ENCODE data around the gene NPRL2. TPM values are rescaled to one million over a fixed set of nuclear protein-coding genes. Genes with fewer than 3 reads are reported as not detected.

The NPRL2 gene
- 9.4 and 19.7 TPM in 2 replicates for total RNA-seq (ENCODE audit: low replicate concordance)

DNA sequence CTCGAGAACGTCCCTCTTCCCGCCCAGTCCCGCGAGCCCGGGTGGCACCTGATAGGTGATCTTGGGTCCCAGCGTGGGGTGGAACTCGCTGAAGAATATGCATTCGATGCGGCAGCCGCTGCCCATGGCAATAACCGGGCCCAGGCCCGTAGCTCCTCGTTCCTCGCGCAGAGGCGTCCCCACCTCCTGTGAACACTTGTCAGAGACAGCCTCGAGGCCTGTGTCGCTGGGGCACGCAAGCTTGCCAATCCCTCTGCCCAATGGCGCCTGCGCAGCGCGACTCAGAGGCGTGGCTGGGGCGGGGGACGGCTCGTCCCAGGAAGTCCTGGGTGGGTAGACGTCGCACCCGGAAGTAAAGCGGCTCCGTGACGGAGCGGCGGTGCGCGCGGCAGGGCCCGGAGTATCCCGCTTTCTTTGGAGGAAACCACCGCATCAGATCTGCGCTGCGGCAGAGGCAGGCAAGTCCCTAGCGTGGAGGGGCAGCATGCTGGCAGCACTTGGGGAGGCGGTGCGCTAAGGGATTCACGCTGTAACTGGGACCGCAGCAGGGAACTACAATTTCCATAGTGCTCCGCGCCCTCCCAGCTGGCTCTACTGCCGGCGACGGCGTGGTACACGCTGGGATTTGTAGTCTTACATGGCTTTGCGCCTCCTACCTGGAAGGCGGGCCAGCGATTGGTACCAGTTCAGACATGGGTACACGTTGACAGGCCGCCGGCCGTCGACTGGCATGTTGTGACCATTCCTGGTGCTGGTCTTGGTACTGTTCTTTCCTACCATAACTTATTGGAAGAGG, at the start of gene NPRL2, which contains the start of gene CYB561D2:
NPRL2 (minus strand) TSS at position 249 of the 796 bp plus-strand sequence; CDS start at position 126, 123 bp downstream.
CYB561D2 (plus strand) TSS at position 336 of the 796 bp plus-strand sequence. CDS start 572 bp downstream, outside the sequence.
- DNase-seq (ENCODE audit: low read depth): peak; percentile 87
- no peak for TF ChIP-seq CTCF (IDR thresholded peaks at IDR 0.05; ENCODE audit: insufficient read depth, low read length)
- peak within 1 kb of the TSS; percentile 98 for H3K4me3 ChIP-seq (ENCODE audit: low read depth, low read length)

DNA sequence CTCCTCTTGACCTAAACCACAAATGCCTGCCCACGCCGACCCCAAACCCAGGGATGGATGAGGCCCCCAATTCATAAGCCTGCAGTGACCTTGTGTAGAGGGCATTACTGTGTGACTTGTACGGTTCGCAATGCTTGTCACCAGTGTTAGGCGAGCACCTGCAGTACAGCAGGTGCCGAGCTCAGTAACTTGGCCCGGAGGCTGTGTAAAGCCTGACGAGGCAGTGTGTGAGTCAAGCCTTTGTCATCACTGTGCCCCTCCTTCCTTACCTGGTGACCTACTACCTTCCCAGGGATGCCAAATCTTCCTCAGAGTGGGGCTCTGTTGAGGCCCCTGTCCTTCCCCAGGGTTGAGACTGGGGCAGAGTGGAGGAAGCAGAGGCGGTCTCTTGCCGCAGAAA, 45.9 kb upstream of the NPRL2 start:
- H3K4me3 ChIP-seq (ENCODE audit: low read depth, low read length): no peak overlapping the region
- no peak for TF ChIP-seq CTCF (IDR thresholded peaks at IDR 0.05; ENCODE audit: insufficient read depth, low read length)
- DNase-seq (ENCODE audit: low read depth): no peak

DNA sequence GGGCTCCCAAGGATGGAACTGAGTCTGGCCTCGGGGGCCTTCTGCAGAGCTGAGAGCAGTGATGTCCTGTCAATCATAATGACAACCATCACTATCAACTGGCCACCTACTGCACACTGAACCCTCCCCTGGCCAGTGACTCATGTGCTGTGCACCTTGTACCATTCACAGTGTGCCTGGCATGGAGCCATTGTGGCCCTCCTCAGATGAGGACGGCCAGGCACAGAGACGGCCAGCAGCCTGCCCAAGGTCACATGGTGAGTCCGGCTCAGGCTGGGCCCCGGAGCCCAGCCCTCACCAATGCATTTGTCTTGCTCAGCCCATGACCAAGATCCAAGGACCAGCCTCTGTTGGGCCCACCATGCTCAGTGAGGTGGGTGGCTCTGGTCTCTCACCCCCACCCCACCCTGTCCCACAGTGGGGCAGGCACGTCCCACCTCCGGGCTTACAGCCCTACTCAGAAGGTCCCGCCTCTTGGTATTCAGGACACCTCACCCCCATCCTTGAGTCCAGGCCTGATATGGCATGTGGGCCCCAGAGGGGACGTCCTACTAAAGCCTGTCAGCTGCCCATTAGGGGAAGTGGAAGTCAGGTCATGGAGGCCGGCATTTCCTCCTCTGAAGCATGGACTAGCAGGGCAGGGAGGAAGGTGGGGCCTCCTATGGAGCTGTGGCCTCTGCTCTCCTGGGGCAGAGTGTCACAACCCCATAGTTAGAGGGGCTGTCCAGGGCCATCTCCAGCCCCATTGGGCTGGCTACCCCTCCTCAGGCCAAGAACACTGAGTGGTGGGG, 44.7 kb upstream of the NPRL2 start:
- DNase-seq (ENCODE audit: low read depth): no peak
- TF ChIP-seq CTCF (IDR thresholded peaks at IDR 0.05; ENCODE audit: insufficient read depth, low read length): no peak

DNA sequence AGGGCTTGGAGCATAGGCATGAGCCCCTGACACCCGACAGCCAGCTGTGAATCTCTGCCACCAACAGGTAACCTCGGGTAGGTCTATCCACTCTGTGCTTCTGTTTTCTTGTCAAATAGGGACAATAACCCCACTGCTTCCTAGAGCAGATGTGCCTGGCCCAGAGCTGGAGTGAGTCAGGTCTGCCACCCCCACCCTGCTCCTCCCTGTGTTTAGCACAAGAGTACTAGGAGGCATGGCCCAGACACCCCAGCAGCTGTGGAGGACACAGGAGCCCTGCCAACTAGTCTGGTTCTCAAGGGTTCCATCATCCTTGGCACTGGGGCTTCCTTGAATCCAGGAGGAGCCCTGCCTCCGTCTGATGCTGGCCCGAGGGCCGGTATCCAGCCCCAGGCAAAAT, 42.5 kb upstream of the NPRL2 start:
- no peak for DNase-seq (ENCODE audit: low read depth)
- no peak for TF ChIP-seq CTCF (IDR thresholded peaks at IDR 0.05; ENCODE audit: insufficient read depth, low read length)
- no peak overlapping the region for H3K4me3 ChIP-seq (ENCODE audit: low read depth, low read length)

More for the DNA sequence above, 44.7 kb upstream of the NPRL2 start:
- no peak overlapping the region for H3K4me3 ChIP-seq (ENCODE audit: low read depth, low read length)

DNA sequence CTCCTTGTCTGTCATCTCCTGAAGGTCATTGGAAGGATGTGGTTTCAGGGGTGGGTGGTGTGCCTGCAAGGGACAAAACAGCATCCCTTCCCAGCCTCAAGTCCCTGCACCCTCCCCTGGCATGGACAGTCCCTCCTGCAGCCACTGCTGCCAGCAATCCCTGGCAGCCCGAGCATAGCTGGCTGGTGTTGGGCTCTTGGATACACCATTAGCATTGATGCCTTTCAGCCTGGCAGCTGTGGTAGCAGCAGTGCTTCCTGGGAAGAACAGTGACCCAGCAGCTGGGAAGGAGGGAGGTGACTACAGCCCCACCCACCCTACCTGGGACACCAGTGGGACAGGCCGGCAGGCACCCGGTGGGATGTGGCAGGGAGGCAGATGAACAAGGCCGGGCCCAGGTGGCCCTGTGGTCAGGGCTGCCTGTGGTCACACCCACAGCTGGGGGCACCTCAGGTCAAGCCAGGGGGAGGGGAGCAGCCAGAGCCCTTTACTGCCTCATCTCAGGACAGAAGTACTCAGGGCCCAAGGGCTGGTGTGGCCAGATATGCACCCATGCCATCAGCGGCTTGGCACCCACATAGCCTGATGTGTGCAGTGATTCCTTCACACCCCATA, 41.6 kb upstream of the NPRL2 start:
- no peak for DNase-seq (ENCODE audit: low read depth)
- H3K4me3 ChIP-seq (ENCODE audit: low read depth, low read length): no peak overlapping the region
- no peak for TF ChIP-seq CTCF (IDR thresholded peaks at IDR 0.05; ENCODE audit: insufficient read depth, low read length)

DNA sequence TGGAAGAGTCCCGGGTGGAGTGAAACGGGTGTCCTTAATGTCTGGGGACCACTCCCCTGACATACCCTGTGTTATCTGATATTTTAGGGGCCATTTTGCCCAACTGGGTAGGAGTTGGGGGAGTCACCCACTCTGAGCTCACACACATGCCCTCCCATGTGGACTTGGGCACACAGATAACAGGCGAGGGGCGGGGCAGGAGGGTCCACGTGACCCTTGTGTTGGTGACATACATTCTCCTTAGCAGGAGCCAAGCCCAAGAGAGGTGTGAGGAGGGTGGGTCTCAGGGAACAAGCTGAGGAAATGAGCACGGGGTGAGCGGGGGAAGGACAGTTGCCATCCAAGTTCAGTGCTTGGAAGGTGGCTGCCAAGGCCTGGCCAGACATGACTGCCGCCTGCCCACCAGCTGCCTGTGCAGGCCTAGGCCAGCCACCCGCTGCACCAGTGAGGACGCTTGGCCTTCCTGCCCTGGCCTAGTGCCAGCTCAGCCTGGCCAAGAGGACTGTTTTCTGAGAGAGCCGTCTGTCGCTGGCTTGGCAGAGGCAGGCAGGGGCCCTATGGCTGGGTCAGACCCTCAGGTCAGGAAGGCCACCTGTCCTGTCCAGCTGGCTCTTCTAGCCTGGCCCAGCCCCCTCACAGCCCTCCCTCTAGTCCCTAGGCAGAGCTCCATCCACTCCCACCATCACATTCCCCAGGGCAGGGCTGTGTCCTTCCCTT, 40.1 kb upstream of the NPRL2 start:
- H3K4me3 ChIP-seq (ENCODE audit: low read depth, low read length): no peak overlapping the region
- no peak for TF ChIP-seq CTCF (IDR thresholded peaks at IDR 0.05; ENCODE audit: insufficient read depth, low read length)
- no peak for DNase-seq (ENCODE audit: low read depth)

Data from fibroblast of the aortic adventitia (primary cell).